GM21526 (cell line): ENCODE results near the gene RNF182.
"Not testable (repeated sequence)": the region's sequence is repeated elsewhere in the genome, so short reads cannot be mapped to it uniquely, and the experiment has no call there.

ENCODE experiments used
- ATAC-seq: cut with Tn5 transposase; IDR thresholded peaks from one replicate; pipeline ENCODE4 v1.9.1; 2021; ENCODE audit warnings: moderate library complexity; ENCODE audit not compliant: unreplicated experiment, low FRiP score

The RNF182 gene, protein sequence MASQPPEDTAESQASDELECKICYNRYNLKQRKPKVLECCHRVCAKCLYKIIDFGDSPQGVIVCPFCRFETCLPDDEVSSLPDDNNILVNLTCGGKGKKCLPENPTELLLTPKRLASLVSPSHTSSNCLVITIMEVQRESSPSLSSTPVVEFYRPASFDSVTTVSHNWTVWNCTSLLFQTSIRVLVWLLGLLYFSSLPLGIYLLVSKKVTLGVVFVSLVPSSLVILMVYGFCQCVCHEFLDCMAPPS

DNA sequence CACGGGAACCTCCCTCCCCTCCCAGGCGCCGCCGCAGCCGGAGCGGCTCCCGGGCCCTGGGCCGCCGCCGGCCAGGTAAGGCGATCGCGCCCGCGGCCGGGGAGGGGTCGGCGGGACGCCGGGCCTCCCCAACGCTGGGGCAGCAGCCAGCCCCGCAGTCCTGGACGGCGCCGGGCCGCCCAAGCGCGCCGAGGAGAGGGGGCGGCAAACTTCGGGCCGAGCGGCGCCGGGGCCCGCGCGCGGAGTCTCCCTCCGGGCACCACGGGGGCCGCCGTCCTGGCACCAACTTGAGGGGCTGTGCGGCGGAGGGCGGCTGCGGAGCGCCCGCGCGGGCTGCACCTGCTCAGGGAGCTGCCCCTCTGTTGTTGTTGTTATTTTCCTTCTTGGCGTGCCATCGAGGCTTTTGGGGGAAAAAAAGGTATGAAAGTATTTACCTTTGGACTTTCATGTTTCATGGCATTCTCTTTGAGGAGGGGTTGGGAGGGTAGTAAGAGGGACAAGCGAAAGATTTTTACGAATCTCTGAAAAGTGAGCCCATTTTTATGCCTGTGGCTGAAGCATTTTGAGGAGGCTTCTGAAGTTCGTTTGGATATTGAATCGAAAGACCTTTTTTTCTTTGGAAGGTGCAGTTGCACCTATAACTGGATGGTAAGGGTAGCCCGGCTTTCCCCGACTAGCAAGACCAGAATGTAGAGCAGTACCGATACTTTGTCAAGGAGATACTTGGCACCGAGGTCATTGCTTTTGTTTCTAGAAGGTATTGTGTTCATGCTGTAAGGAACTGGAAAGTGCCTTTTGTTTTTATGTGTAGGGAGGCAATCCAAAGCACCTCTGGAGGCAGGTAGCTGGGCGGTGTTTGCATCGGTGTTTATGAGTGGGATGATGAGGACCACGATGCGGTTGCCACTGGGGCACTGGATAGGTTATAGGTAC lies at the start of gene RNF182:
Gene RNF182 (plus strand): TSS at position 4 of the 933 bp plus-strand sequence. CDS start 52,168 bp downstream, outside the sequence.
- no peak for ATAC-seq

DNA sequence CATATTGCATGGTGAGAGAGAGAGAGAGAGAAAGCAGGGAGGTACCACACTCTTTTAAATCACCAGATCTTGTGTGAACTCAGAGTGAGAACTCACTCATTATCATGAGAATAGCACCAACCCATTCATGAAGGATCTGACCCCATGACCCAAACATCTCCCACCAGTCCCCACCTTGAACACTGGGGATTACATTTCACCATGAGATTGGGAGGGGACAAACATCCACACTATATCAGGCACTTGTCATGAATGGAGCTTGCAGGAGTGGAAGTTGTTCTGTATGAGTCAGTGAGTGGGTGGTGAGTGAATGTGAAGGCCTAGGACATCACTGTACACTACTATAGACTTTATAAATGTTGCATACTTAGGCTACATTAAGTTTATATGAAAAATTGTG lies 47.7 kb upstream of the RNF182 start:
- no peak for ATAC-seq

DNA sequence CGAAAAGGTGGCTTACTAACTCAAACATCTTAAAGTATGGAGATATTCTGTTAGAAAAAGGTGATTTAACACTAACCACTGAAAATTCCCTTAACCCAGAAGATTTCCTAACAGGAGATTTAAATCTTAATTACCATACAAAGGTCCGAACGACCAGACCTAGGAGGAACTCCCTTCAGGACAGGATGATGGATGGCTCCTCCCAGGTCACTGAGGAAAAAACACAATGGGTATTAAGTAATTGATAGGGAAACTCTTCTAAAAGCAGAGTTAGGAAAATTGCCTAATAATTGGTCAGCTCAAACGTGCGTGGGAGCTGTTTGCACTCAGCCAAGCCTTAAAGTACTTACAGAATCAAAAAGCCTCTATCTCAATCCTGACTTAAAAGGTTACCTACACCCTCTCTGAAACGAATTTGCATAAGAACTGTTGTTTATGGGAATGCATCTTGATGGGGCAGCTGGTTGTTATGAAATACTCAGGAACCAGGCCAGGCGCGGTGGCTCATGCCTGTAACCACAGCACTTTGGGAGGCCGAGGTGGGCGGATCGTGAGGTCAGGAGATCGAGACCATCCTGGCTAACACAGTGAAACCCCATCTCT lies 44.6 kb upstream of the RNF182 start:
- not testable (repeated sequence) for ATAC-seq

DNA sequence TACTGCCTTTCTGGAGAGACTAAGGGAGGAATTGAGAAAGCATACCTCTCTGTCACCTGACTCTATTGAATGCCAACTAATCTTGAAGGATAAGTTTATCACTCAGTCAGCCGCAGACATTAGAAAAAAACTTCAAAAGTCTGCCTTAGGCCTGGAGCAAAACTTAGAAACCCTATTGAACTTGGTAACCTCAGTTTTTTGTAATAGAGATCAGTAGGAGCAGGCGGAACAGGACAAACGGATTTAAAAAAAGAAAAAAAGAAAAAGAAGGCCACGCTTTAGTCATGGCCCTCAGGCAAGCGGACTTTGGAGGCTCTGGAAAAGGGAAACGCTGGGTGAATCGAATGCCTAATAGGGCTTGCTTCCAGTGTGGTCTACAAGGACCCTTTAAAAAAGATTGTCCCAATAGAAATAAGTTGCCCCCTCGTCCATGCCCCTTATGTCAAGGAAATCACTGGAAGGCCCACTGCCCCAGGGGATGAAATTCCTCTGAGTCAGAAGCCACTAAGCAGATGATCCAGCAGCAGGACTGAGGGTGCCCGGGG lies 43.1 kb upstream of the RNF182 start:
- ATAC-seq = no peak

DNA sequence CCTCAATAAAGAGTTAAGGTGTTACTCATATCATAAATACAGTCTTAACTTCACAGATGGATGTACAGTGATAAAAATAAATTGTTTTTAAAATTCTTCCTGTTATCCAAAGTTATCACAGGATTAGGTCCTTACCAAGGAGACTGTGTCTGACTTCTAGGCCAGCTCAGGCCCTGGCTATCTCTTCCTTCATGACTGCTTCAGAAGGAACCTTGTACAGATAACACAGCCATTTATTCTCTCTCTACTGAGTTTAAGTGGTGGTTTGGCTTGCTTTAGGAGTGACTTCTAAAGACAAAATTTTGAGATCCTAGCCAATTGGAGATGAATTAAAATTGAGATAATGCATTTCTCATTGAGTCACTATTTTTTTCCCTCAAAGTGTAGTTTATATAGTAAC lies 40.8 kb upstream of the RNF182 start:
- ATAC-seq = no peak

DNA sequence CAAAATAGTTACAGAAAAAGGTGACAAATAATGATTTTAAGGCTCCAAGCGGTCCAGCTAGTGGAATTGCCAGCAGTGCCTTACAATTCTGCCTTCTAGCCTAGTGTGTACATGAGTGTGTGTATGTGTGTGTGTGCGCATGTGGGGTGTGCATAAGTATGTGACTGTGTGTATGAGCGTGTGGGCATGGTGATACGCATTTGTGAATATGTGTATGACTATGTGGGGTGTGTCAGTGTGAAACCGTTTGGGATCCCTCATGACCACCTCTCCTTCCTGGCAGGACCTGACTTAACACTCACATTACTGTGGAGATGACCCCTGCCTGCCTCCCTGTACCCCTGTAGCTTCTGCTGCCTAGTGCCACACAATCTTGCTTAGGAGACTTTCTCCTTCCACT lies 40.4 kb upstream of the RNF182 start:
- ATAC-seq = no peak

DNA sequence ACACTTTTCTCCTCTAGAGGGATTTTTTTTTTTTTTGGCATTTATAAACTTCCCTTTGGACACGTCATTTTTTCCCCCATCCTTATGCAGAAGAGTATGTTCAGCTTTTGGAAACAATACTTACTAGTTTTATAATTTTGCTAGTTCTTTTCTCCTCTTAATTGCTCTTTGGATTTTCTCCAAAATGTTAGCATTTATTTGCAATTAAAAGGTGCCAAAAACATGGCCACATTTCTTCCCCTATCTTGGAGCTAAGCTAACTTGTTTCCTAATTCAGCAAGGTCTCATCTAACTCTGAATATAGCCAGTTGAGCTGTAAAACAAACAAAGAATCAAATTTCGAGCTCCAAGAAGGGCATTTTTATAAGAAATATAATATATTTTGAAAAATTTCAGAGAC lies 39.2 kb upstream of the RNF182 start:
- no peak for ATAC-seq

DNA sequence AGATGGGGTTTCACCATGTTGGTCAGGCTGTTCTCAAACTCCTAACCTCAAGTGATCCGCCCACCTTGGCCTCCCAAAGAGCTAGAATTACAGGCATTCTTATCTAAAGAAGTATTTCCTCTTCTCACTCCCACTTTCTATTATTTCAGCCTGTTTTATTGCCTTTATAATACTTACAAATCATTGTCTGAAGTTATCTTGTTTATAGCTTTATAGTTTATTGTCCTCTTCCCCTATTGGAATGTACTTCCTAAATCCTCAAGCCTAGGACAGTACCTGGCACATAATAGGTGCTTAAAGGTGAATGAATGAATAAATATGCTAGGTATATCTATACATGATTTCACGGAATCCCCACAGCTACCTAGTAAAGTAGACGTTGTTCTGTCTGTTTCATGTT lies 37.8 kb upstream of the RNF182 start:
- ATAC-seq = no peak

DNA sequence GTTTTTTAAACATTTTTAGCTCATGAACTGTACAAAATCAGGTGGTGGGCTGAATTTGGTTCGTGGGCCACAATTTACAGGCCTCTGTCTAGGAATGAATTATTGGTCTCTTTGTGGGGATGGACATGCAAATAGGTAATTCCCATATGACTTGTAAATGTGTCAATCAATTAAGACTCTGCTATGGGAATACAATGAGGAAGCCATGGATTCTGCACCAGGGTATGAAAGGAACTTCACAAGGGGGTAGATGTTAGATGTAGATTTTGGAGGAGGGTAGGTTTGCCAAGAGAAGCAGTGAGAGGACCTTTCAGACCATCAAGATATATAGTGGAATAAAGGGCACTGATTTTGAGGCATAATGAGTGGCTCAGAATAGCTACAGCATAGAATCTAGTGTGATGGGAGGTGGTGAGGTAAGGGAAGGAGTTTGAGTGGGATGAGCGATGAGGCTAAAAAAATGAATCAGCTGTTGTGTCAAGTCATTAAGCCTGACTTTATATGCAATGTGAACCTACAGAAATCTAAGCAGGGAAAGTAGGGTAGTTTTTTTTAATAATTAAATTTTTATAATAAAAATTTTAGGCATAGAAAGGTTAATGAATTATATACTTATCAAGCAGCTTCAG lies 32.6 kb upstream of the RNF182 start:
- no peak for ATAC-seq

DNA sequence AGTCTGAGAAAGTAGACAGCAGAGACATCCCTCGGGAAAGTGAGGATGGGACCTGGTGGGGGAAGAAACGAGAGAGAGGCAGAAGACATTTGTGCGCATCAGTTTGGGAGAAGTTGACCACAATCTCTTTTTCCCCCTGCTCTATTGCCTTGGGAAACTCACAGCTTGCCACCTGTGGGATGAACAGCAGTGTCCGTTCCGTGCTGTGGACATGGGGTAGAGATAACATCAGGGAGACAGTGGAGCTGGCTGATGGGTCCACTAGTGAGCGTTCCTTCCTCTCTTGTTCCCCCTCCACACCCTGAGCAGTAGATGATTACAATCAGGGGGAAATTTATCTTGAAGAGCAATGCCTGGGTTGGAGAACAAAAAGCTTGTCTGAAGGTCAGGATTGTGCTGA lies 21.8 kb upstream of the RNF182 start:
- ATAC-seq = no peak

DNA sequence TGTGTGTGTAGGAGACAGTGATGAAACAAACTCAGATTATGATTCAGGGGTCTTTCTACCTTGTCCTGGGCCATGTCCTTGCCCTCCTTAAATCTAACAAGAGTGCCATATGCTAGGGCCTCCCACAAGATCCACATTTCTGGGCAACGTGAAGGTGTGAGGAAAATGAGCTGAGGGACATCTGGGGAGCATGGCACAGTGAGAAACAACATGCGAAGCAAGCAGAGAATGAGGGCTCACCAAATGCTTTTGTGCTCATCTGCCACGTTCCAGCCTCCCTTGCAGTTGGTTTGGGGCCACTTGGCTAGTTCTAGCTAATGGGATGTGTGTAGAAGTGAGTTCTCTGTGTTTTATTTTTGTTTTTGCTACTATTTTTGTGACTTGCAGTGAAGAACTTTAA lies 21.4 kb upstream of the RNF182 start:
- ATAC-seq = no peak

DNA sequence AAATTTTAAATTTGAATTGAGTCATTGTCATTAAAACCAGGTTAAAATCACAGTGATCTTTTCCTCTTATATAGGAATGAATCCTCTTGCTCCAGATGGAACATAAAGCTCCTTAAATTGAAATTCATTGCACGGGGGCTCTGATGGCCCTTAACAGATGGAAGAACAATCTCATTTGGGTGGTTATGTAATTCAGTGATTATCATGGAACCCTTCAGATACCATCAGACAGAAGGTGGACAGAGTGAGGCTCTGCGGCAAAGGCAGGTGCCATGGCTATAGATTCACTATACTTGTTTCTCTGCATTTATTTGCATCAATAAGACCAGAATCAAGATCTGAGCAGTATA lies 17.8 kb upstream of the RNF182 start:
- no peak for ATAC-seq

DNA sequence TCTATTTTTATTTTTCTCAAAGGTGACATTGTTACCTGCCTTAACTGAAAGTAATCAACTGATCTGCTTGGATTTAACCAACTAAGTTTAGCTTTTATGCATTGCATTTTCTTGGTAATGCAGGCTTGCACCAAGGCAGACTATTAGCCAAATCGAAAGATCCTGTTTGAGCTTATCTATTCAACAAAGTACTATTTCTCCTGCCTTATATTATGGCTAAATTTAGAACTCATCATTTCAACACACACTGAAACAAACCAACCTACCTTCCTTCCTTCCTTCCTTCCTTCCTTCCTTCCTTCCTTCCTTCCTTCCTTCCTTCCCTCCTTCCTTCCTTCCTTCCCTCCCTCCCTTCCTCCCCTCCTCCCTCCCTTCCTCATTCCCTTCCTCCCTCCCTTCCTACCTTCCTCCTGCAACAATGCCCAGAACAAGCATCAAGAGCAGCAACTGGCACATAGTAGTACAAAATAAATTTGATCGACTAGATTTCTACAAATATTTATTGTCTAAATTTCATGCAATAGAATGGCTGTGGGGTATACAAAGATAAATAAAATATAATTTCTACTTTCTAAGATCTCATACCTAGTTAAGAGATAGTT lies 17.0 kb upstream of the RNF182 start:
- no peak for ATAC-seq

DNA sequence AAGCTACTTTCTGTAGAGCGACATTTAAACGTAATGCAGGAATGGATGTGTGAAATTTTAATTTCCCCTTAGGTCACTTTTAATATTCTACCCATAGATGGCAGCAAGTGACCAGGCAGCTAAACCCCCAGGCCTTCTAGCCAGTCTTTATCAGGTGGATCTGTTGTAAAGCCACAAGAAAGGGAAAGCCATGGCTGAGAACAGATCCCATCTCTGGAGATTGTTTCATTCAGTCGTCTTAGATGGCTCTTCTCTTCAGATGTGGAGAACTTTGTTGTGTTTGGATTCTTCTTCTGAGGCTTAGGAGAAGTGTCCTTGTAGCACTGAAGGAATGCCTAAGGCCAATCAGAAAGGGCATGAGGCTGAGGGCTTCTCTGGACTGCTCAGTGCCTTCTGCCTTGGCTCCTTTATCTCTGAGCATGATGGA lies 15.8 kb upstream of the RNF182 start:
- ATAC-seq = no peak

DNA sequence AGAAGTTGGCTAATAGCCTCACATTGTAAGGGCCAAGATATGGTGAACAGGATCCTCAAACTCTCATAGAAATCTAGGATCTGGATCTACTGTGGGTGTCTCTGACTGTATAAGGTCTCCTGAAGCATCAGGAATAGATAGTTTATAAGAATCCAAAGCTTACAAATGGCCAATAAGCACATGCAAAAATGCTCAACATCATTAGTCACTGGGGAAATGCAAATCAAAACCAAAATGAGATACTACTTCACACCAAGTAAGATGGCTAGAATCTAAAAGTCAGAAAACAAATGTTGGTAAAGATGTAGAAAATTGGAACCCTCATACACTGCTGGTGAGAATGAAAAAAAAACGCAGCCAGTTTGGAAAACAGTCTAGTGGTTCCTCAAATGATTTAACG lies 14.3 kb upstream of the RNF182 start:
- ATAC-seq = no peak

DNA sequence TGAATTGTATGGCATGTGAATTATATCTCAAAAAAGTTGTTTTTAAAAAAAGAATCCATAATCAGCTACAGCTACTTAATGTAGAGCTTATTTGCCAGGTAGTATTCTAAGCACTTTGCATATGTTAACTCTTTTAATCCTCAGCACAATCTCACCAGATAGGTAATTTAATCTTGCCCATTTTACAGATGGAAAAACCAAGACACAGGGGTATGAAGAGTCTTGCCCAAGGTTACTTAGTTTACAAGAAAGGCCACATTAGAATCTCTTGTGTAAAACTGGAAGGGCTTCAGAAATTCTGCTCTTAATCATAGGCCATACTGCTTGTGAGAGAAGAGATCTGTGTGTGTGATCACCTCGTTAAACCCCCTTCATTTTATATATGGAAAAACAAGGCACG lies 13.4 kb upstream of the RNF182 start:
- no peak for ATAC-seq

DNA sequence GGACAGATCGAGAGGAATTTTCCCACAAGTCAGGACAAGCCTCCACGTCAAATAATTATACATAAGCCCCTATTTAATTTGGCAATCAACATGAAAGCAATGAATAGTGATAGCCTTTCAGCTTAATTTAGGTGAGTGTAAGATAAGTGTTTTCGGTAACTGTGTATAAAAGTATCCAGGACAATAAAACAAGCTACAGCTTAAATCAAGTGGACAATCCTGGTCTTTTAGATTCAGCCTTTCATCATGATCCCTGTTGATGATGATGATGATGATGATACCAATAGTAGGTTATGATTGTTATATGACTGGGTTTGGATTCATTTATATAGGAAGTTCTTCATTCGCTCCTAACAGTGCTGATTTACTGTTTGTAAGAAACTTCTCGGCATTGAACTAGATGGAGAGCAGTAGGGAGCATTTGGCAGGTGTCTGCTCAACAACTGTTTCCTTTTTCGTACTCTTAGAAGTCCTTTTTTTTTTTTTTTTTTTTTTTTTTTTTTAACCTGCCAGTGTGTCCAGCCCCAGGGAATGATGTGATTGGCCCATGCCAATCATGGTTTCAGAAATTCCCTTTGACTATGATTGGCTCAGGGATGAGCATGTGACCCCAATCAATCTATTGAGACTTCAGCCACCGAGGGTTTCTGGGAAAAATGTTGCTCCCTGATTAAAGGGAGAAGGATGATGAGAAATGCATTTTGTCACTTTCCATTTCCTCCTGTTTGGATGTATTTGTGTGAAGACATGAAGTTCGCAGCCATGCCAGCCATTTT lies 11.3 kb upstream of the RNF182 start:
- no peak for ATAC-seq

DNA sequence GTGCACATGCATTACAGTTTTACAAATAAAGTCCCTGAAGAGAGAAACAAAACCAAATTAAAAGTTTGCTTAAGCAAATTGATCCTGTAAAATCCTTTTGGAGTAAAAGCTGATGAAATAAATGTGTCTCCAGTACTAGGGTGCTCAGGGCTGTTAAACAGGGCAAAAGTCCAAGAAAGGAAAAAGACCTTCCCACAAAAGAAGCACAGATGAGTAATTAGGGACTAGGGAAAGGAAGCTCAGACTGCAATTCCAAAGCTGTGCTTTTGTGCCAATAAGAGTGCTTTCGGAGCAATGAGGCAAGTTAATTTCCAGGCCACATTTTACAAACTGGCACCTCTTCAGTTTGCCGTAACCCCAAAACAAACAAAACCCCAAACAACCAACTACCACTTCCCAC lies 10.4 kb upstream of the RNF182 start:
- ATAC-seq = no peak

DNA sequence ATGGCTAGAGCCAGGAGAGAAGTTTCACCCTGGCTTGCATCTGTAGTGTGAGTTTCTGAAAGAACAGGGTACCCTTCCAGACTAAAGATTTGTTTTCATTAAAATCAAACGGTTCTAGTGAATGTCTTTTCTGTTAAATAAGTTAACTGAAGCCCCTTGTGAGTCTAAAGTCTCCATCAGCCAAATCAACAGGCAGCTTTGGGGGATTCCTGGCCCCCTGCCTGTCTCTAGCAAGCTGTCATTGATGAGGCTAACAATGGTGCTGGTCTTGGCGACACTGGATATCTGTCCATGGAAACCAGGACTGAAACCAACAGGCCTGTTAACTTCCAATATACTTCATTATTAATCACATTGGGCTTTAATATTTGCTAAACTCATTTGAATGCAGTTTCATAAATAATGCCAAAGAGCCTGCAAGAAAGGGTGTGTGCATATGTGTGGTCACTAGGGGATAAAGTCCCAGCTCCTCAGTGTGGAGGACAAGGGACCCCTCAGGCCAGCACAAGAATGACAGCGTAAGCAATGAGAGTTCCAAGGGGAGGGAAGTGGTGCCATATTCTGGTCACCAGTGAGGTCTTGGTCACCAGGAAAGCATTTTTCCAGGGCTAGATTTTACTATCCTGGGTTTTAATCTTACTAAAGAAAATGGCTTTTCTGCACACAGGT lies 9.1 kb upstream of the RNF182 start:
- no peak for ATAC-seq
